BJ (cell line): ENCODE data around the gene LTA4H. TPM values are rescaled to one million over a fixed set of nuclear protein-coding genes. Genes with fewer than 3 reads are reported as not detected.

Experiments used
- CTCF ChIA-PET: fragments of 350-600 bp; formaldehyde crosslinking; extraction: SDS; loops from one replicate; lab custom pipeline; 2021; ENCODE audit warnings: antibody characterized with exemption, inconsistent platforms; lab: Yijun Ruan, JAX
- POLR2A ChIA-PET: fragments of 300-600 bp; sonication (Branson Sonifier 250); formaldehyde crosslinking; extraction: SDS; loops from one replicate; lab custom pipeline; 2021; ENCODE audit warnings: antibody characterized with exemption; lab: Charles Lee
- DNase-seq: peaks from one replicate; pipeline ENCODE4 v3.0.0-alpha.2; 2011; ENCODE audit warnings: low read depth
- H3K27me3 ChIP-seq: 2 replicates; pipeline ENCODE4 v1.6.0; 2011; ENCODE audit warnings: low read length; ENCODE audit not compliant: control insufficient read depth, insufficient read depth
- H3K36me3 ChIP-seq: 2 replicates; pipeline ENCODE4 v1.5.1; 2011; ENCODE audit warnings: low read length; ENCODE audit not compliant: control insufficient read depth, insufficient read depth
- H3K4me3 ChIP-seq: 2 replicates; pipeline ENCODE4 v1.5.1; 2011; ENCODE audit warnings: low read depth, mild to moderate bottlenecking, control low read depth, low read length
- CTCF ChIP-seq: IDR thresholded peaks from 2 replicates; pipeline ENCODE4 v1.5.1; 2011; ENCODE audit warnings: low read depth, mild to moderate bottlenecking, control low read depth, inconsistent platforms, low read length, moderate library complexity; ENCODE audit not compliant: insufficient read depth
- polyA plus RNA-seq: library from polyadenylated mRNA; depleted of rRNA; stranded (reverse); fragments of >200 nt; gene quantifications from 2 replicates; pipeline ENCODE4 v1.2.3, GENCODE V29; 2011

Gene LTA4H
- polyA plus RNA-seq, 1 experiment: 35.1 TPM

GRCh38 chr12:95986635-95987570 is 48.5 kb downstream of the LTA4H start:
- H3K4me3 ChIP-seq: no peak overlapping the region
- DNase-seq: no peak
- no peaks in the 10 kb centered on the region; the same call in 1 of the 2 replicates for H3K27me3 ChIP-seq
- POLR2A ChIA-PET: no interaction called here
- no peaks in the 10 kb centered on the region for H3K36me3 ChIP-seq
- CTCF ChIA-PET: interaction anchor here (1.1 to 4.0 kb wide), 2 partner anchors 13 to 530 kb away, joined by 3 to 30 read pairs; no protein-coding TSS in a partner anchor
- no peak for TF ChIP-seq CTCF

DNA sequence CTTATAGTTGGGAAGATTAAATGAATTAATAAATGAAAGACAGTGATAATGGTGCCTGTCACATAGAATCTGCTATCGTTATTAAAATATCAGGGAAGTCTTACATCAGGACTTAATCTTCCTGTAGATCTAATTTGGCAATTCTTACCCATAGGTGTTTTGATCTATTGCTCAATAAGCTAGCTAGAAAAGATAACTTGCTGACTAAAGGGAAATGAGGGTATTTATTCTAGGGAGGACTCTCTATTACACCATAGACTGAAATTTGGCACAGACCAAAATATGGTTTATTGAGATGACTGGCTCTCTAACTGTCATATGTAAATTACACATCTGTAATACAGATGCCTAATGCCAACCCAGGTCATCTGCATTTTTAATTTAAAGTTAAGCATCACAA is 50.7 kb downstream of the LTA4H start:
- CTCF ChIA-PET: no interaction called here
- POLR2A ChIA-PET: no interaction called here
- Histone ChIP-seq H3K36me3 (no peaks in the 10 kb centered on the region), H3K4me3 (no peak overlapping the region), H3K27me3 (no peaks in the 10 kb centered on the region; the same call in 1 of the 2 replicates)
- TF ChIP-seq CTCF: no peak
- DNase-seq: no peak

DNA sequence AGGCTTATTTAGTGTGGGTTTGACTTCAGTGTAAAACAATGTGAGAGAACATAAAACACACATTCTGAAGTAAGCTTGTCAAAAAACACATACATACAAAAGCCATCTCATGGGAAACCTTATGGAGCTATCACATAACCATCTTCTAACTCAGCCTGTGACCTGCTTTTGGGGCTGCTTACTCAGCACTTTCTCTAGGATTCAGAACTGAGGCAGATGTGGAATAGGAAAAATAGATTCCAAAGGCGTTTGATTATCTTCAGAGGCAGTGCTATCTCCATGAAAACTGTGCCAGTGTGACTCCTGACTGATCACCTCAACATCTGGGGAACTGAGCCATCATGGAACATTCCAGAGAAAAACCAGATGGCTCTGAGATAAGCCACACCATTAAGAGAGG is 52.8 kb downstream of the LTA4H start:
- H3K27me3 ChIP-seq: no peaks in the 10 kb centered on the region

DNA sequence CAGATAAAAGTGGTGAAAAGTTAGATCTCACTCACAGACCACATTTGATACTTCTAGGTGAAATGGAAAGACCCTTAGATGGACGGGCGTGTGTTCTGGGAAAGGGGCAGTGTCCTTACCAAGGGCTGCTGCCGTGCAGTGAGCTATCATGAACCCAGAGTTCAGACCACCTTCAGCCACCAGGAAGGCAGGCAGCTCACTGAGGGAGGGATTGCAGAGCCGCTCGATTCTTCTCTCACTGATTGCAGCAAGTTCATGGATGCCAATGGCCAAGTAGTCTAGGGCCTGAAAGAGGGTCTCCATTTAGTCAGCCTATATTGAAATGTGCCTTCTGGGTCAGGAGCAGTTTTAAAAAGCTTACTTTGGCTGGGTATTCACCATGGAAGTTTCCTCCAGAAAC is 55.0 kb downstream of the LTA4H start:
- no peak for DNase-seq
- POLR2A ChIA-PET: no interaction called here
- CTCF ChIA-PET: interaction anchor here (0.9 kb wide), 1 partner anchor 9 kb away, joined by 3 read pairs; no protein-coding TSS in a partner anchor
- H3K27me3 ChIP-seq: no peaks in the 10 kb centered on the region
- H3K36me3 ChIP-seq: no peaks in the 10 kb centered on the region
- H3K4me3 ChIP-seq: no peak overlapping the region
- no peak for TF ChIP-seq CTCF

More for the DNA sequence above, 52.8 kb downstream of the LTA4H start:
- no peaks in the 10 kb centered on the region for H3K36me3 ChIP-seq
- no peak for TF ChIP-seq CTCF
- no peak overlapping the region for H3K4me3 ChIP-seq
- DNase-seq: no peak
- ChIA-PET CTCF (interaction anchor here (0.6 kb wide), 1 partner anchor 597 kb away, joined by 3 read pairs; no protein-coding TSS in a partner anchor), POLR2A (no interaction called here)

DNA sequence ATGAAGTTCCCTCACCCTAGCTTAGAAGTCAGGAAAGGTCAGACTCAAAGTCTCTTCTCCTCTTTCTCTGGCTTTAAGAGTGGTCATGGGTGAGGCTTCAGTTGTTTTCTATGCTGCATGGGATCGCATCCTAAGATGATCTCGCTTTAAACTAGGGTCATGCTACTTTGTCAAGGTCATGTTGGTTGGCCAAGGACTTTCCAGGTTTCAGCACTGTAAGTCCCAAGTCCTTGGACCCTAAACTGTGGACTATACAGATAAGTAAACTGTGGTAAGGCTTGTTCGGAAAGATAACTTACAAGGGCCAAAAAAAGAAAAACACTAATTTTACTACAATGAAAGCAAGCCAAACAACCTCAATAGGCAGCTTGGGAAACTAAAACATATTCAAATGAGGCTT is 56.6 kb downstream of the LTA4H start:
- POLR2A ChIA-PET: no interaction called here
- CTCF ChIA-PET: interaction anchor here (0.8 to 1.0 kb wide), 2 partner anchors 20 to 21 kb away, joined by 3 to 4 read pairs; no protein-coding TSS in a partner anchor
- DNase-seq: no peak
- Histone ChIP-seq H3K4me3 (no peak overlapping the region), H3K36me3 (no peaks in the 10 kb centered on the region), H3K27me3 (no peaks in the 10 kb centered on the region)
- TF ChIP-seq CTCF: no peak
